Fibroblast of pulmonary artery (primary cell): ENCODE data around the gene MOB1B.
A peak's percentile ranks its signal among the peaks of the same experiment; 100 is the strongest.
"Not testable (repeated sequence)": the region's sequence is repeated elsewhere in the genome, so short reads cannot be mapped to it uniquely, and the experiment has no call there.

Source experiments
- DNase-seq: peaks from one replicate; pipeline ENCODE4 v3.0.0-alpha.2; 2010; ENCODE audit warnings: low read depth
- H3K4me3 ChIP-seq: replicated peaks from 2 replicates; pipeline ENCODE4 v1.5.1; 2011; ENCODE audit warnings: low read depth, mild to moderate bottlenecking, control low read depth, low read length, moderate library complexity
- TF ChIP-seq, protein P1 (sequence below): IDR thresholded peaks from 2 replicates; pipeline ENCODE4 v1.5.1; 2011; ENCODE audit warnings: mild to moderate bottlenecking, control low read depth, low read length, inconsistent platforms; ENCODE audit errors: missing control alignments

MOB1B gene

GRCh38 chr4:70893790-70894189 lies 8.4 kb upstream of the MOB1B start:
- TF ChIP-seq, protein P1, sequence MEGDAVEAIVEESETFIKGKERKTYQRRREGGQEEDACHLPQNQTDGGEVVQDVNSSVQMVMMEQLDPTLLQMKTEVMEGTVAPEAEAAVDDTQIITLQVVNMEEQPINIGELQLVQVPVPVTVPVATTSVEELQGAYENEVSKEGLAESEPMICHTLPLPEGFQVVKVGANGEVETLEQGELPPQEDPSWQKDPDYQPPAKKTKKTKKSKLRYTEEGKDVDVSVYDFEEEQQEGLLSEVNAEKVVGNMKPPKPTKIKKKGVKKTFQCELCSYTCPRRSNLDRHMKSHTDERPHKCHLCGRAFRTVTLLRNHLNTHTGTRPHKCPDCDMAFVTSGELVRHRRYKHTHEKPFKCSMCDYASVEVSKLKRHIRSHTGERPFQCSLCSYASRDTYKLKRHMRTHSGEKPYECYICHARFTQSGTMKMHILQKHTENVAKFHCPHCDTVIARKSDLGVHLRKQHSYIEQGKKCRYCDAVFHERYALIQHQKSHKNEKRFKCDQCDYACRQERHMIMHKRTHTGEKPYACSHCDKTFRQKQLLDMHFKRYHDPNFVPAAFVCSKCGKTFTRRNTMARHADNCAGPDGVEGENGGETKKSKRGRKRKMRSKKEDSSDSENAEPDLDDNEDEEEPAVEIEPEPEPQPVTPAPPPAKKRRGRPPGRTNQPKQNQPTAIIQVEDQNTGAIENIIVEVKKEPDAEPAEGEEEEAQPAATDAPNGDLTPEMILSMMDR, result no peak
- no peak for DNase-seq
- no peak overlapping the region for H3K4me3 ChIP-seq

DNA sequence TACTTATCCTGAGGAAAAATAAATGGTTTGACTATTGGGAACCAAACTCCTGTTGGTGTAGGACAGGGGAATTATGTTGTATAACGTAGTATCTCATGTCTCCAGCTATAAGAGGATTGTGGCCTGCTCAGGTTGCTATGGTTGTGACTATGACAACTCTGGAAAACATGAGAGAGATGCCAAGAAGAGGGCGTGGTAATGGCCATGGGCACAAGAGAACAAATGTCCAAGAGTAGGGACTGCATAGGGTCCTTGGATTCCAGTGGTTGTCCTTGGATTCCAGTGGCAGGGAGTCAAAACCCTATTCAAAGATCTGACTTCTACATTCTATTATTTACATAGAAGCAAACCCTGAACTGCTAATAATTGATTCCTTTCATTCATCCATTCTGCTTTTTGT lies 6.8 kb upstream of the MOB1B start:
- no peak overlapping the region for H3K4me3 ChIP-seq
- DNase-seq, result peak; percentile 8
- TF ChIP-seq, protein P1, result no peak

DNA sequence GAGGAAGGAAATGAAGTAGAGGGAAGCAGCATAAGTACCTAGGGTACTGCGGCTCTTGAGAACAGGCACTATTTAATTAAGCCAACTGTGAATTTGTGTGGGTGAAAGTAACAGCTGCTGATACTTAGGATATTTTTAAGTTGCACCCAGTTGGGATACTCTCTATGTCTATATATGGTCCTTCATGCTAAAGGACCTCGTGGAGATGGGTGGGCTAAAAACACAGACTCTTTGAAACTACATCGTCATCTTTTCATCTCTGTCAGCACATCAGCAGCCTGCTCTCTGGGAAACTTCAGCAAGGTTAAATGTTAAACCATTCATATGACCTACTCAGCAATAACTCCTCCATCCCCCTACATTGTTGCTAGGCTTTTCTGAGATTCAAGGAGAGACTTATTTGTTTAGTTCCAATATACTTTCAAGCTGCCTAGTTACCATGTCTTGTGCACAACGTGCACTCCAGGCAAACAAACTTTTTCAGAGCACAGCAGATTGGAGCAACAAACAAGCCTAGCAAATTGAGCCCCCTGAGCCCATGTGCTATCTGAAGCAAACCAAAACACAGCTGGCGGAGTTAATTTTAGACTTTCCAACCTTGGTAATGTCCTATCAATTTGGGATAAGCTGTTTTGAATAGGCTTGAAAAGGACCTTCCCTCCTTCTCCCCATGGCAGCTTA lies 6.2 kb upstream of the MOB1B start:
- TF ChIP-seq, protein P1, result no peak
- no peak overlapping the region for H3K4me3 ChIP-seq
- no peak for DNase-seq

DNA sequence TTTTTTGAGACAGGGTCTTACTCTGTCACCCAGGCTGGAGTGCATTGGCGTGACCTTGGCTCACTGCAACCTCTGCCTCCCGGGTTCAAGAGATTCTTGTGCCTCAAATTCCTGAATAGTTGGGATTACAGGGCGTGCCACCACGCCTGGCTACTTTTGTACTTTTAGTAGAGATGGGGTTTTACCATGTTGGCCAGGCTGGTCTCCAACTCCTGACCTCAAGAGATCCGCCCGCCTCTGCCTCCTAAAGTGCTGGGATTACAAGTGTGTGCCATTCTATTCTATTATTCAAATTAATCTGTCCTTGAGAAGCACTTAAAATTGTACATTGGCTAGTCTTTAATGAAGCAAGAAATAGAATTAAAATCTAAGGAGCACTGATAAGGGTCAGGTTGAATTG lies 3.6 kb upstream of the MOB1B start:
- not testable (repeated sequence) for H3K4me3 ChIP-seq, DNase-seq

DNA sequence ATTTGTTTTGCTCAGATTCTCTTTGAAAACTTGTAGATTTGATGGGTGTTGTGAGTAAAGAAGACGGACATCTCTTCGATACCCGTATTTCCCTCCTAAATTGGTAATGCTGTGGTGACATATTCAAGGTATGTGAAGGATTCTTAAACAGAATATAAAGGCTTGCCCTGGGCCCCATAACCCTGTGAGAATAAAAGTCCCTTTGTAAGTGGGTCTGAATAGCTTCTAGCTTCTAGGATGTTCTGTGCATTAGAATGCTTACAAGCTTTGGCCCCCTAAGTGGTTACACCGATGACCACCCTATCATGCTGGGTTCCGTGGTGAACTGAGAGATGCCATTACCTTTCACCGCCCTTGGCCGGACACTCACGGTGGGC lies 574 bp upstream of the MOB1B start:
- DNase-seq, result no peak
- TF ChIP-seq, protein P1, result no peak
- H3K4me3 ChIP-seq, result peak overlapping the region; percentile 76

DNA sequence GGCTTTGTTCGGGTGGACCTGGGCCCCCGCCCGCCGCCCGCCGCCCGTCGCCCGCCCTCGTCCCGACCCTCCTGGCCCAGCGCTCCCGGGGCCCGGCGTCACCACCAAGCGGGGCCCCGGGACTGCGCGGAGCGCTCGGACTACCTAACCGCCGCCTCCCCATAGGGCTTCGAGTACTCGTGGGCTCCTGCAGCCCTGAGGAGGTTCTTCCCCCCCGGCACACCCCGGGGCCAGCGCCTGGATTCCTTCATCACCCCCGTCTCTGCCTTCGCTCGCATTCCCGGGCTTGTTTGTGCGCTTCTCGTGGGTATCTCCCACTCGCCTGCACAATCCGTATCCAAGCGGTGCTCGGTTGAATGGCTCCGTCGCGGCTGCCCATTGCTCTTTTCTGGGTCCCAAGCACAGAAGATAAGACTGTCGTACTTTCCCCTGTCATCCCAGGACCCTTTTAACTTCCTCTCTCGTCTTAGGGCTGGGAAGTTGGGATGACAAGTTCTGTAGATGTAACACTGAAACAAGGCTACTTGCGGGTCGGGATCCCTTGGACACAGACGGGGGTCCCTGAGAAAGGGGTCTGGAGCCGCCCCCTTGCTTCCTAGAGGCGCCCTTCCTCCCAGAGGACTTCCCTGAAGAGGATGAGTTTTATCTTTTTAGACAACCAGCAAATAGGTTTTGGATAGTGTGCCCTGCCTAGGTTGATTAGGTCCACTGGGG lies 565 bp downstream of the MOB1B start:
- peak overlapping the region; percentile 76 for H3K4me3 ChIP-seq
- TF ChIP-seq, protein P1, result no peak
- peak; percentile 34 for DNase-seq

DNA sequence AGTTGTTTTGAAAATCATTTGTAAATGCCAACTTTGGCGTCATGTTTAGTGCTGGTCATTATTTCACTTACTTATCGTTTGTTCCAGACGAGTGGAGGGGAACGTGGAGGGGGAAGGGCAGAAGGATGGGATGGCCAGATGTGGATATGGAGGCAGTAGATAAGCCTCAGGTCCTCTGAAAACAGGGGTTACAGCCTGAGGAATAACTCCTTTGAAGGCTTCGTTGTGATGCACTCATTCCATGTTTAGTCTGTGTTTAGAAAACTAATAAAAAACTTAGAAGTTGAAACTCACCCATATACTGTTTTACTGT lies 1.1 kb downstream of the MOB1B start:
- peak; percentile 18 for DNase-seq
- TF ChIP-seq, protein P1, result no peak
- peak overlapping the region; percentile 76 for H3K4me3 ChIP-seq
